Measurements from ENCODE around the gene TIMM22. TPM values are rescaled to one million over a fixed set of nuclear protein-coding genes. Genes with fewer than 3 reads are reported as not detected.

The TIMM22 gene
- total RNA-seq, 6 experiments from 2014 or later, result 16.8 to 21.5 (median 18.2) TPM

DNA sequence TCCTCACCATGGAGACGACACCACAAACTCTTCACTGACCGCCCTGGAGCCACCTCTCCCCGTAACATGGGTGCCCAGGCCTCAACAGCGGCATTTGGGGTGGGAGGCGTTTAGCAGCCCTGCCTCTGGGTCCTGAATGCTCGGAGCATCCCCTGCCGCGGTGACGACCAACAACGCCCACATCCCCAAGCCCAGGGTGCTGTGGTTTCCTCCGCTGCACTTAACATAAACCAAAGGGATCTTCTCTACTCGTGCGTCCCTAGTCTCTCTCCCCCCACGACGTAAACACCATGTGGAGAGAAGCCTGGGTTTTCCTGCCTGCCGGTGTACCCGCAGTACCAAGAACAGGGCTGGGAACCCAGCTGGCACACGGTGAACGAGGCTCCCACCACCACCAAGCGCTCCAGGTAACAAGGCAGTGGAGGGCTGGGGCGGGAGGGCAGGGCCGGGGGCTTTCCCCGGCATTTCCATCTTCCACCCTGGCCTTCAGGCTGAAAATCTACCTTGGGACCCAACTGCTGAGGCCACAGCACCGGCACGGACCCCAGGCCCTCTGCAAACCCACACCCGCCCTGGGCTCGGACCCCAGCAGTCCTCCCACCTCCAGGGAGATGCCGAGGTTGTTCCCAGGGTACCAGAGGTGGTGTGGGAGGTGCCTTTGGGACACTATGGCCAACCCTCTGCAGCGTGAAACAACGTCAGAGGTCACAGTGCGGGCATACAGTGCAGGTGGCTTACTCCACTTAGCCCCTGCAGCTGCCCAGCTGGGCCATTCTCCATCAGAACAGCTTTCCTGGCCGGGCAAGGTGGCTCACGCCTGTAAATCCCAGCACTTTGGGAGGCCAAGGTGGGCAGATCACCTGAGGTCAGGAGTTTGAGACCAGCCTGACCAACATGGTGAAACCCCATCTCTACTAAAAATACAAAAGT lies 54.3 kb downstream of the TIMM22 start:
- peaks cover 7% of the 10 kb centered on the region; the same call in 1 of the 2 replicates for H3K4me1 Mint-ChIP-seq (ENCODE audit: low read depth)
- TF ChIP-seq, protein P1, sequence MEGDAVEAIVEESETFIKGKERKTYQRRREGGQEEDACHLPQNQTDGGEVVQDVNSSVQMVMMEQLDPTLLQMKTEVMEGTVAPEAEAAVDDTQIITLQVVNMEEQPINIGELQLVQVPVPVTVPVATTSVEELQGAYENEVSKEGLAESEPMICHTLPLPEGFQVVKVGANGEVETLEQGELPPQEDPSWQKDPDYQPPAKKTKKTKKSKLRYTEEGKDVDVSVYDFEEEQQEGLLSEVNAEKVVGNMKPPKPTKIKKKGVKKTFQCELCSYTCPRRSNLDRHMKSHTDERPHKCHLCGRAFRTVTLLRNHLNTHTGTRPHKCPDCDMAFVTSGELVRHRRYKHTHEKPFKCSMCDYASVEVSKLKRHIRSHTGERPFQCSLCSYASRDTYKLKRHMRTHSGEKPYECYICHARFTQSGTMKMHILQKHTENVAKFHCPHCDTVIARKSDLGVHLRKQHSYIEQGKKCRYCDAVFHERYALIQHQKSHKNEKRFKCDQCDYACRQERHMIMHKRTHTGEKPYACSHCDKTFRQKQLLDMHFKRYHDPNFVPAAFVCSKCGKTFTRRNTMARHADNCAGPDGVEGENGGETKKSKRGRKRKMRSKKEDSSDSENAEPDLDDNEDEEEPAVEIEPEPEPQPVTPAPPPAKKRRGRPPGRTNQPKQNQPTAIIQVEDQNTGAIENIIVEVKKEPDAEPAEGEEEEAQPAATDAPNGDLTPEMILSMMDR (IDR thresholded peaks at IDR 0.05), result no peak
- H3K36me3 Mint-ChIP-seq (ENCODE audit: low read depth), result peaks cover 8% of the 10 kb centered on the region; the same call in 1 of the 2 replicates
- H3K27ac Mint-ChIP-seq, result no peak overlapping the region
- no peak overlapping the region for H3K4me3 Mint-ChIP-seq
- no peak for DNase-seq
- H3K27me3 Mint-ChIP-seq (ENCODE audit: insufficient read depth), result no peaks in the 10 kb centered on the region; the same call in 1 of the 2 replicates
- no peaks in the 10 kb centered on the region for H3K9me3 Mint-ChIP-seq

Small RNAs within 50 kb of the gene (microRNA-seq; reads per million reads assigned to microRNA genes)
- 3.1 reads per million for gene MIR3183

Other genes with a start within 250 kb of the TIMM22 start
- gene GEMIN4, start 244.9 kb upstream of the TIMM22 start, total RNA-seq (2021; fragmentation: NEBNext Ultra II Directional; extraction: Animal tissue kit (Norgen Biotek cat#: 25700)), result 10 to 100 TPM; 21.0 to 27.7 (median 21.7) TPM
- gene GLOD4, start 214.8 kb upstream of the TIMM22 start, total RNA-seq (2021; fragmentation: NEBNext Ultra II Directional; extraction: Animal tissue kit (Norgen Biotek cat#: 25700)), result 10 to 100 TPM; 43.8 to 57.9 (median 48.6) TPM
- 10 to 100 TPM; 10.9 to 13.4 (median 12.8) TPM for gene MRM3, start 214.8 kb upstream of the TIMM22 start, total RNA-seq (2021; fragmentation: NEBNext Ultra II Directional; extraction: Animal tissue kit (Norgen Biotek cat#: 25700))
- gene NXN, start 17.4 kb upstream of the TIMM22 start, total RNA-seq (2021; fragmentation: NEBNext Ultra II Directional; extraction: Animal tissue kit (Norgen Biotek cat#: 25700)), result 10 to 100 TPM; 81.7 to 93.8 (median 92.2) TPM
- 10 to 100 TPM; 49.3 to 58.4 (median 54.4) TPM for gene ABR, start 182.9 kb downstream of the TIMM22 start, total RNA-seq (2021; fragmentation: NEBNext Ultra II Directional; extraction: Animal tissue kit (Norgen Biotek cat#: 25700))

All from HFFc6 (cell line).